Liver (tissue), 9 donors: ENCODE data around the gene ATP2B3. TPM values are rescaled to one million over a fixed set of nuclear protein-coding genes. Genes with fewer than 3 reads are reported as not detected.

Experiments
- DNase-seq: peaks from one replicate; pipeline ENCODE4 v3.0.0-alpha.2; 2017; ENCODE audit warnings: low spot score
- H3K27ac ChIP-seq, 2 donors: one replicate each; pipeline ENCODE4 v1.7.0; 2013; ENCODE audit warnings: inconsistent platforms in 2 of 2, low read length in 2 of 2, control low read depth in 1 of 2, low read depth in 1 of 2, mild to moderate bottlenecking in 1 of 2
- H3K27me3 ChIP-seq, 4 donors: one replicate each; pipeline versions ENCODE4 v1.6.1 to v1.7.0; 2013; ENCODE audit warnings: low read length in 3 of 4, inconsistent platforms in 1 of 4, mild to moderate bottlenecking in 1 of 4, moderate library complexity in 1 of 4; ENCODE audit not compliant: control insufficient read depth in 4 of 4, insufficient read depth in 4 of 4
- H3K36me3 ChIP-seq, 4 donors: one replicate each; pipeline versions ENCODE4 v1.6.1 to v1.7.0; 2013; ENCODE audit warnings: low read length in 3 of 4, mild to moderate bottlenecking in 3 of 4, low read depth in 1 of 4, moderate library complexity in 1 of 4; ENCODE audit not compliant: control insufficient read depth in 4 of 4, insufficient read depth in 3 of 4
- H3K4me1 ChIP-seq, 4 donors: one replicate each; pipeline versions ENCODE4 v1.6.1 to v1.7.0; 2013; ENCODE audit warnings: low read length in 3 of 4, mild to moderate bottlenecking in 3 of 4, moderate library complexity in 1 of 4; ENCODE audit not compliant: control insufficient read depth in 4 of 4, insufficient read depth in 4 of 4
- H3K4me3 ChIP-seq, 3 donors: one replicate each; pipeline versions ENCODE4 v1.6.1 to v1.7.0; 2013; ENCODE audit warnings: low read length in 3 of 3, control low read depth in 1 of 3, low read depth in 1 of 3, mild to moderate bottlenecking in 1 of 3
- H3K9ac ChIP-seq, 2 donors: one replicate each; pipeline ENCODE4 v1.7.0; 2013; ENCODE audit warnings: low read length in 2 of 2, mild to moderate bottlenecking in 2 of 2, moderate library complexity in 2 of 2, control low read depth in 1 of 2, low read depth in 1 of 2
- H3K9me3 ChIP-seq, 4 donors: one replicate each; pipeline versions ENCODE4 v1.6.1 to v1.7.0; 2013; ENCODE audit warnings: low read length in 3 of 4; ENCODE audit not compliant: control insufficient read depth in 4 of 4
- EGR1 ChIP-seq, 2 donors: IDR thresholded peaks; 2 replicates each; pipeline ENCODE4 v1.6.1; 2016 to 2018; ENCODE audit warnings: antibody characterized with exemption in 2 of 2, low read depth in 2 of 2
- GABPA ChIP-seq, 2 donors: IDR thresholded peaks in 1 of 2; conservative IDR thresholded peaks in 1 of 2; 2 replicates each; pipeline ENCODE4 v1.6.1; 2016; ENCODE audit warnings: antibody characterized with exemption in 2 of 2, mild to moderate bottlenecking in 1 of 2, moderate library complexity in 1 of 2
- HNF4A ChIP-seq, 2 donors: conservative IDR thresholded peaks; 2 replicates each; pipeline ENCODE4 v1.6.1; 2016; ENCODE audit warnings: antibody characterized with exemption in 2 of 2, mild to moderate bottlenecking in 2 of 2
- JUND ChIP-seq, 2 donors: IDR thresholded peaks; 2 replicates each; pipeline ENCODE4 v1.6.1; 2016; ENCODE audit warnings: antibody characterized with exemption in 2 of 2
- NR2F2 ChIP-seq: IDR thresholded peaks from 2 replicates; pipeline ENCODE4 v1.6.1; 2016; ENCODE audit warnings: antibody characterized with exemption
- RXRA ChIP-seq, 2 donors: IDR thresholded peaks; 2 replicates each; pipeline ENCODE4 v1.6.1; 2017 to 2018; ENCODE audit warnings: antibody characterized with exemption in 2 of 2, mild to moderate bottlenecking in 1 of 2
- TAF1 ChIP-seq: conservative IDR thresholded peaks from 2 replicates; pipeline ENCODE4 v1.6.1; 2016; ENCODE audit warnings: antibody characterized with exemption, mild to moderate bottlenecking
- WGBS: extraction: QIAGEN DNeasy Blood & Tissue Kit; methylation state at CpG from one replicate; pipeline ENCODE4 v1.1.7; 2013; 5-methylcytosine and 5-hydroxymethylcytosine counted together
- polyA plus RNA-seq, 2 donors: library from polyadenylated mRNA; stranded (reverse) in 1 of 2; unstranded in 1 of 2; fragments of 200-250 nt in 1 of 2; fragments of >200 nt in 1 of 2; fragmentation: Nextera tagmentation in 1 of 2; extraction: Ambion mirVana in 1 of 2; gene quantifications; one replicate each; pipeline versions ENCODE4 v1.2.1 to v1.2.3, GENCODE V29; 2013 to 2015
- total RNA-seq, 2 donors: library from RNA; depleted of rRNA; stranded (reverse); fragments of >200 nt; gene quantifications; one replicate each; pipeline ENCODE4 v1.2.3, GENCODE V29; 2014
- TF ChIP-seq, protein P1 (sequence below): IDR thresholded peaks from 2 replicates; pipeline ENCODE4 v1.6.1; 2016; ENCODE audit warnings: antibody characterized with exemption, mild to moderate bottlenecking
- TF ChIP-seq, protein P2 (sequence below): fragments of 150-350 bp; IDR thresholded peaks from 2 replicates; pipeline ENCODE4 v1.5.1; 2017; ENCODE audit warnings: improper control_type of control experiment, low read depth, low read length; ENCODE audit not compliant: missing input control
- TF ChIP-seq, protein P3 (sequence below): IDR thresholded peaks from 2 replicates; pipeline ENCODE4 v1.6.1; 2016; ENCODE audit warnings: antibody characterized with exemption
- donor health status: healthy.
- donor health status: healthy.
- donor health status: healthy.
- donor health status: healthy.
- donor health status: healthy.

ATP2B3 gene
- total and polyA plus RNA-seq, 4 donors = not detected

DNA sequence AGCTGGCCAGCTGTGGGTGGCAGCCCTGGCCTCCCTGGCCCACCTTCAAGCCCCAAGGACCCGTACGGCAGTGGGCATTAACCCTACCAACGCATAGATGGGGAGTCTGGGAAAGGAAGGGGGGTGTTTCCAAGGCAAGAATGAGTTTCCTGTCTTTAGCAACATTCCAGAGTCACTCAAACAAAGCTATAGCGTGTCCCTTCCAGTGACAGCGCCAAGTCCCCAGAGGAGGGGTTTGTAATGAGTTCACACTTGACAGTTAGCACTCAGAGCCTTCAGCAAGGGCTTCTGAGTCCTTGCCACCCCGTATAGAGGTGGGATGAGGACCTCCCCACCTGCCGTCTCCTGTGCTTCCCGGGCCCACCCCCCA is 20.9 kb upstream of the ATP2B3 start:
- no peak overlapping the region for H3K27ac ChIP-seq

DNA sequence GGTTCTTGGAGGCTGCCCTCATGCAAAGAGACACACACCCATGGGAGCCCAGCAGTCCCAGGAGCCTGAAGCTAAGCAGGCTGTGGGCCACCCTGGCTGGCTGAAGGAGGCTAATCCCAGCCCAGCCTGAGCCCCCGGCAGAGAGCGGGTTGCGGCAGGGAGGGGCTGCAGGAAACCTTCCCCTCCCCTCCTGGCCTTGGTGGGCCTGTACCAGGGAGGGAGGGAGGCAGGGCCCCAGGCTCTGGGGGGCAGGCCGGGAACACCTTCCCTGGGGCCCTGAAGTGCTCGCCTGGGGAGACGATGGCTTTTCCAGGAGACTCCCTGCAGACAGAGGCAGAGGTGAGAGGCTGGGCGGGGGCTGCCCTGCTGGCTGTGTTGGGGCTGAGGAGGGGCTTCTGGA is 19.0 kb upstream of the ATP2B3 start:
- Histone ChIP-seq H3K27me3 (no peaks in the 10 kb centered on the region), H3K9me3 (no peaks in the 10 kb centered on the region), H3K4me1 (no peaks in the 10 kb centered on the region), H3K27ac (no peak overlapping the region), H3K36me3 (no peaks in the 10 kb centered on the region), H3K4me3 (no peak overlapping the region), H3K9ac (no peak overlapping the region)
- no peak for DNase-seq
- TF ChIP-seq, protein P1, sequence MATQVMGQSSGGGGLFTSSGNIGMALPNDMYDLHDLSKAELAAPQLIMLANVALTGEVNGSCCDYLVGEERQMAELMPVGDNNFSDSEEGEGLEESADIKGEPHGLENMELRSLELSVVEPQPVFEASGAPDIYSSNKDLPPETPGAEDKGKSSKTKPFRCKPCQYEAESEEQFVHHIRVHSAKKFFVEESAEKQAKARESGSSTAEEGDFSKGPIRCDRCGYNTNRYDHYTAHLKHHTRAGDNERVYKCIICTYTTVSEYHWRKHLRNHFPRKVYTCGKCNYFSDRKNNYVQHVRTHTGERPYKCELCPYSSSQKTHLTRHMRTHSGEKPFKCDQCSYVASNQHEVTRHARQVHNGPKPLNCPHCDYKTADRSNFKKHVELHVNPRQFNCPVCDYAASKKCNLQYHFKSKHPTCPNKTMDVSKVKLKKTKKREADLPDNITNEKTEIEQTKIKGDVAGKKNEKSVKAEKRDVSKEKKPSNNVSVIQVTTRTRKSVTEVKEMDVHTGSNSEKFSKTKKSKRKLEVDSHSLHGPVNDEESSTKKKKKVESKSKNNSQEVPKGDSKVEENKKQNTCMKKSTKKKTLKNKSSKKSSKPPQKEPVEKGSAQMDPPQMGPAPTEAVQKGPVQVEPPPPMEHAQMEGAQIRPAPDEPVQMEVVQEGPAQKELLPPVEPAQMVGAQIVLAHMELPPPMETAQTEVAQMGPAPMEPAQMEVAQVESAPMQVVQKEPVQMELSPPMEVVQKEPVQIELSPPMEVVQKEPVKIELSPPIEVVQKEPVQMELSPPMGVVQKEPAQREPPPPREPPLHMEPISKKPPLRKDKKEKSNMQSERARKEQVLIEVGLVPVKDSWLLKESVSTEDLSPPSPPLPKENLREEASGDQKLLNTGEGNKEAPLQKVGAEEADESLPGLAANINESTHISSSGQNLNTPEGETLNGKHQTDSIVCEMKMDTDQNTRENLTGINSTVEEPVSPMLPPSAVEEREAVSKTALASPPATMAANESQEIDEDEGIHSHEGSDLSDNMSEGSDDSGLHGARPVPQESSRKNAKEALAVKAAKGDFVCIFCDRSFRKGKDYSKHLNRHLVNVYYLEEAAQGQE = no peak
- TF ChIP-seq, protein P2, sequence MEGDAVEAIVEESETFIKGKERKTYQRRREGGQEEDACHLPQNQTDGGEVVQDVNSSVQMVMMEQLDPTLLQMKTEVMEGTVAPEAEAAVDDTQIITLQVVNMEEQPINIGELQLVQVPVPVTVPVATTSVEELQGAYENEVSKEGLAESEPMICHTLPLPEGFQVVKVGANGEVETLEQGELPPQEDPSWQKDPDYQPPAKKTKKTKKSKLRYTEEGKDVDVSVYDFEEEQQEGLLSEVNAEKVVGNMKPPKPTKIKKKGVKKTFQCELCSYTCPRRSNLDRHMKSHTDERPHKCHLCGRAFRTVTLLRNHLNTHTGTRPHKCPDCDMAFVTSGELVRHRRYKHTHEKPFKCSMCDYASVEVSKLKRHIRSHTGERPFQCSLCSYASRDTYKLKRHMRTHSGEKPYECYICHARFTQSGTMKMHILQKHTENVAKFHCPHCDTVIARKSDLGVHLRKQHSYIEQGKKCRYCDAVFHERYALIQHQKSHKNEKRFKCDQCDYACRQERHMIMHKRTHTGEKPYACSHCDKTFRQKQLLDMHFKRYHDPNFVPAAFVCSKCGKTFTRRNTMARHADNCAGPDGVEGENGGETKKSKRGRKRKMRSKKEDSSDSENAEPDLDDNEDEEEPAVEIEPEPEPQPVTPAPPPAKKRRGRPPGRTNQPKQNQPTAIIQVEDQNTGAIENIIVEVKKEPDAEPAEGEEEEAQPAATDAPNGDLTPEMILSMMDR = no peak
- TF ChIP-seq TAF1 (no peak), RXRA (IDR thresholded peaks at IDR 0.05) (no peak), NR2F2 (no peak), JUND (IDR thresholded peaks at IDR 0.05) (no peak)
- WGBS = 85% methylated on average over 7 of the region's 7 CpGs

More for the DNA sequence above, 20.9 kb upstream of the ATP2B3 start:
- whole genome bisulfite sequencing = 60% methylated on average over 7 of the region's 8 CpGs
- TF ChIP-seq, protein P3, sequence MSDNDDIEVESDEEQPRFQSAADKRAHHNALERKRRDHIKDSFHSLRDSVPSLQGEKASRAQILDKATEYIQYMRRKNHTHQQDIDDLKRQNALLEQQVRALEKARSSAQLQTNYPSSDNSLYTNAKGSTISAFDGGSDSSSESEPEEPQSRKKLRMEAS = no peak
- Histone ChIP-seq H3K9me3 (no peaks in the 10 kb centered on the region), H3K9ac (no peak overlapping the region), H3K27me3 (no peaks in the 10 kb centered on the region), H3K36me3 (no peaks in the 10 kb centered on the region), H3K4me1 (peaks cover 0 to 6% (median 0%) of the 10 kb centered on the region in 4 donors), H3K4me3 (peak overlapping the region in 1 of 3 donors; percentile 19)
- no peak for DNase-seq

DNA sequence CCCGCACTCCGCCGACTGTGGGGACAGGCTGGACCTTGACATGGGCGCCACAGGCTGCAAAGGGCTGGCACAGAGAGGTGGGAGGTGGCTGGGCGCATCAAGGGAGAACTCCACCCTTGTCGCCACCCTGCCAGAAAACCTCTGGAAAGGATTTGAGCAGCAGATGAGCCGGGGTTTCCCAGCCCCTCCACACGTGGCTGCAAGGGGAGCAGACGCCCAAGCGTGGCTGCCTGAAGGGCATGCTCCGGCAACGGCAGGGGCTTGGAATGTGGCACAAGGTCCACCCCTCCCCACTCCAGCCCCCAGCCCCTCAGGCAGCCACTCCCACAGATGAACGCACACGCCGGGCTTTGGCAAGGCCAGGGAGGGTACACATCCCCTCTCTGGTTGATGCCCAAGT is 18.1 kb upstream of the ATP2B3 start:
- Histone ChIP-seq H3K36me3 (no peaks in the 10 kb centered on the region), H3K9ac (no peak overlapping the region), H3K4me1 (no peaks in the 10 kb centered on the region), H3K4me3 (no peak overlapping the region), H3K27me3 (no peaks in the 10 kb centered on the region), H3K27ac (no peak overlapping the region), H3K9me3 (no peaks in the 10 kb centered on the region)
- TF ChIP-seq GABPA (IDR thresholded peaks at IDR 0.05 in 1 of 2, conservative IDR thresholded peaks at IDR 0.05 in 1 of 2) (no peak), HNF4A (conservative IDR thresholded peaks at IDR 0.05) (no peak), RXRA (IDR thresholded peaks at IDR 0.05) (no peak), EGR1 (IDR thresholded peaks at IDR 0.05; ENCODE audit: low read depth in 2 of 2) (no peak)
- 62% methylated on average over 15 of the region's 15 CpGs for WGBS
- no peak for DNase-seq
